22Rv1 (cell line): ENCODE results near the gene CRYZL1.

Experiments used
- ZFX ChIP-seq: fragments of 450-650 bp; IDR thresholded peaks from 2 replicates; pipeline ENCODE4 v1.6.1; 2017; ENCODE audit warnings: antibody characterized with exemption, borderline replicate concordance
- TF ChIP-seq, protein P1 (sequence below): fragments of 450-650 bp; IDR thresholded peaks from 2 replicates; pipeline ENCODE4 v1.5.1; 2017; ENCODE audit warnings: mild to moderate bottlenecking

DNA sequence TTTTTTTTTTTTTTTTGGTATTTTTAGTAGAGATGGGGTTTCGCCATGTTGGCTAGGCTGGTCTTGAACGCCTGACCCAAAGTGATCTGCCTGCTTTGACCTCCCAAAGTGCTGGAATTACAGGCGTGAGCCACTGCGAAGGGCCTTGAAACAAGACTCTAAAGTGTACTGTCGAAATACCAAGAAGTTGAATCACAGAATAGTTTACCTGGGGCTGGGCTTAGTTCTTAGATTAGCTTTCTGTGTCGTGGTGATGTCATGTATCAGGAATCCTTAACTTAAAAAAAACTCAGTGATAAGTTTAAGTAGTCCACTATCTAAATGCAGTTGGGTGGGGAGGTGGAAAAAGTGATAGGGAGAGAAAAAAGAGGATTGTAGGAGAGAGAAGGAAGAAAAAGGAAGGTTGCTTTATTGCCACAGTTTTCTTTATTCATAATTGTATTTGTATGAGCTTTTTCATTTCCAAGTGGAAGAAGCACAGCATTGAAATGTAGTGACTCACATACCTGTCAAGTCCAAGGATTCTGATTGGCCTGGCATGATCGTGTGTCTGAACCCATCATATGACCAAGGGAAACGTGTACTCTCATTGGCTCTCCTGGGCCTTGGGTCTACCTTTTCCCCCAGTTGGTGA is 14.2 kb upstream of the CRYZL1 start:
- TF ChIP-seq, protein P1, sequence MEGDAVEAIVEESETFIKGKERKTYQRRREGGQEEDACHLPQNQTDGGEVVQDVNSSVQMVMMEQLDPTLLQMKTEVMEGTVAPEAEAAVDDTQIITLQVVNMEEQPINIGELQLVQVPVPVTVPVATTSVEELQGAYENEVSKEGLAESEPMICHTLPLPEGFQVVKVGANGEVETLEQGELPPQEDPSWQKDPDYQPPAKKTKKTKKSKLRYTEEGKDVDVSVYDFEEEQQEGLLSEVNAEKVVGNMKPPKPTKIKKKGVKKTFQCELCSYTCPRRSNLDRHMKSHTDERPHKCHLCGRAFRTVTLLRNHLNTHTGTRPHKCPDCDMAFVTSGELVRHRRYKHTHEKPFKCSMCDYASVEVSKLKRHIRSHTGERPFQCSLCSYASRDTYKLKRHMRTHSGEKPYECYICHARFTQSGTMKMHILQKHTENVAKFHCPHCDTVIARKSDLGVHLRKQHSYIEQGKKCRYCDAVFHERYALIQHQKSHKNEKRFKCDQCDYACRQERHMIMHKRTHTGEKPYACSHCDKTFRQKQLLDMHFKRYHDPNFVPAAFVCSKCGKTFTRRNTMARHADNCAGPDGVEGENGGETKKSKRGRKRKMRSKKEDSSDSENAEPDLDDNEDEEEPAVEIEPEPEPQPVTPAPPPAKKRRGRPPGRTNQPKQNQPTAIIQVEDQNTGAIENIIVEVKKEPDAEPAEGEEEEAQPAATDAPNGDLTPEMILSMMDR: no peak
- TF ChIP-seq ZFX: no peak
